ENCODE measurements around the gene CLEC10A.

Gene CLEC10A

DNA sequence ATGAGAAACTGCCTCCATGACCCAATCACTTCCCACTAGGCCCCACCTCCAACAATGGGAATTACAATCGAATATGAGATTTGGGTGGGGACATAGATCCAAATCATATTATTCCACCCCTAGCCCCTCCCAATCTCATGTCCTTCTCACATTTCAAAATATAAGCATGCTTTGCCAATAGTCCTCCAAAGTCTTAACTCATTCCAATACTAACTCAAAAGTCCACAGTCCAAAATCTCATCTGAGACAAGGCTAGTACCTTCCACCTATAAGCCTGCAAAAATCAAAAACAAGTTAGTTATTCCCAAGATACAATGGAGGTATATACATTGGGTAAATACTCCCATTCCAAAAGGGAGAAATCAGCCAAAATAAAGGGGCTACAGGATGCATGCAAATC lies 12.9 kb downstream of the CLEC10A start:
- ATAC-seq: no peak
- TF ChIP-seq CSDC2 (CRISPR knock-in tag; IDR thresholded peaks at IDR 0.05) (no peak), ZFP30 (CRISPR knock-in tag; IDR thresholded peaks at IDR 0.05) (no peak), CREB5 (CRISPR knock-in tag; IDR thresholded peaks at IDR 0.05; ENCODE audit: low read depth) (no peak), TCF4 (CRISPR knock-in tag; IDR thresholded peaks at IDR 0.05; ENCODE audit: borderline replicate concordance) (no peak), TOX (CRISPR knock-in tag; IDR thresholded peaks at IDR 0.05; ENCODE audit: borderline replicate concordance) (no peak), GLIS3 (CRISPR knock-in tag; IDR thresholded peaks at IDR 0.05) (no peak), ZNF8 (CRISPR knock-in tag; IDR thresholded peaks at IDR 0.05) (no peak), ARNTL (CRISPR knock-in tag; IDR thresholded peaks at IDR 0.05; ENCODE audit: borderline replicate concordance, low read depth) (no peak), ESRRG (CRISPR knock-in tag; IDR thresholded peaks at IDR 0.05) (no peak), PPARA (CRISPR knock-in tag; IDR thresholded peaks at IDR 0.05; ENCODE audit: borderline replicate concordance) (no peak)
- TF ChIP-seq, protein P1, sequence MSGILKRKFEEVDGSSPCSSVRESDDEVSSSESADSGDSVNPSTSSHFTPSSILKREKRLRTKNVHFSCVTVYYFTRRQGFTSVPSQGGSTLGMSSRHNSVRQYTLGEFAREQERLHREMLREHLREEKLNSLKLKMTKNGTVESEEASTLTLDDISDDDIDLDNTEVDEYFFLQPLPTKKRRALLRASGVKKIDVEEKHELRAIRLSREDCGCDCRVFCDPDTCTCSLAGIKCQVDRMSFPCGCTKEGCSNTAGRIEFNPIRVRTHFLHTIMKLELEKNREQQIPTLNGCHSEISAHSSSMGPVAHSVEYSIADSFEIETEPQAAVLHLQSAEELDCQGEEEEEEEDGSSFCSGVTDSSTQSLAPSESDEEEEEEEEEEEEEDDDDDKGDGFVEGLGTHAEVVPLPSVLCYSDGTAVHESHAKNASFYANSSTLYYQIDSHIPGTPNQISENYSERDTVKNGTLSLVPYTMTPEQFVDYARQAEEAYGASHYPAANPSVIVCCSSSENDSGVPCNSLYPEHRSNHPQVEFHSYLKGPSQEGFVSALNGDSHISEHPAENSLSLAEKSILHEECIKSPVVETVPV (CRISPR knock-in tag; IDR thresholded peaks at IDR 0.05): no peak

DNA sequence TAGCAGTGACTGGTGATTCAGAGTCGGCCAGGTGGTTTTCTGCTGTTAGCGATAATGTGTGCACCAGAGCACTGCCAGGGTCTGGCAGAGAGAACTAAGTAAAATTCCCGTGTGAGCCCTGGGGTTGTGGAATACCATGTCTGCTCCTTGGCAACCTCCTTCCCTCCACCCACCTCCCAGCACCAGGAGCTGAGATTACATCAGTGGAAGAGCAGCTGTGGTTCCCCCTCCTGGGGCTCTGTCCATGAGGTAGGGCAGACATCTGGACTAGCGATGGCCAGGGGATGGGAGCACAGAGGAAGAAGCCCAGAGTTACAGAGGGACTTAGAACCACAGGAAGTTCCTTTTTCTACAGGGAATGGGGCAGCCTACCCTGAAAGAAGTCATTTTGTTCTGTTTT lies 15.8 kb downstream of the CLEC10A start:
- no peak for TF ChIP-seq ZNF70 (CRISPR knock-in tag; IDR thresholded peaks at IDR 0.05)
- no peak for TF ChIP-seq SNAI2 (CRISPR knock-in tag; IDR thresholded peaks at IDR 0.05)
- TF ChIP-seq ISL1 (CRISPR knock-in tag; IDR thresholded peaks at IDR 0.05): no peak
- TF ChIP-seq ARNTL (CRISPR knock-in tag; IDR thresholded peaks at IDR 0.05; ENCODE audit: borderline replicate concordance, low read depth): no peak
- no peak for TF ChIP-seq ZNF8 (CRISPR knock-in tag; IDR thresholded peaks at IDR 0.05)
- TF ChIP-seq, protein P1 (CRISPR knock-in tag; IDR thresholded peaks at IDR 0.05): no peak
- TF ChIP-seq ZNF565 (CRISPR knock-in tag; conservative IDR thresholded peaks at IDR 0.05; ENCODE audit: low read depth): no peak
- TF ChIP-seq BACH2 (CRISPR knock-in tag; IDR thresholded peaks at IDR 0.05; ENCODE audit: borderline replicate concordance): no peak
- TF ChIP-seq RARB (CRISPR knock-in tag; IDR thresholded peaks at IDR 0.05): no peak
- TF ChIP-seq CSDC2 (CRISPR knock-in tag; IDR thresholded peaks at IDR 0.05): no peak
- no peak for TF ChIP-seq CREB5 (CRISPR knock-in tag; IDR thresholded peaks at IDR 0.05; ENCODE audit: low read depth)
- no peak for TF ChIP-seq PATZ1 (CRISPR knock-in tag; IDR thresholded peaks at IDR 0.05; ENCODE audit: borderline replicate concordance)
- TF ChIP-seq ZFP3 (CRISPR knock-in tag; IDR thresholded peaks at IDR 0.05): no peak
- no peak for TF ChIP-seq ESRRG (CRISPR knock-in tag; IDR thresholded peaks at IDR 0.05)
- no peak for TF ChIP-seq GLIS3 (CRISPR knock-in tag; IDR thresholded peaks at IDR 0.05)
- TF ChIP-seq OSR1 (CRISPR knock-in tag; IDR thresholded peaks at IDR 0.05): no peak
- TF ChIP-seq, protein P2, sequence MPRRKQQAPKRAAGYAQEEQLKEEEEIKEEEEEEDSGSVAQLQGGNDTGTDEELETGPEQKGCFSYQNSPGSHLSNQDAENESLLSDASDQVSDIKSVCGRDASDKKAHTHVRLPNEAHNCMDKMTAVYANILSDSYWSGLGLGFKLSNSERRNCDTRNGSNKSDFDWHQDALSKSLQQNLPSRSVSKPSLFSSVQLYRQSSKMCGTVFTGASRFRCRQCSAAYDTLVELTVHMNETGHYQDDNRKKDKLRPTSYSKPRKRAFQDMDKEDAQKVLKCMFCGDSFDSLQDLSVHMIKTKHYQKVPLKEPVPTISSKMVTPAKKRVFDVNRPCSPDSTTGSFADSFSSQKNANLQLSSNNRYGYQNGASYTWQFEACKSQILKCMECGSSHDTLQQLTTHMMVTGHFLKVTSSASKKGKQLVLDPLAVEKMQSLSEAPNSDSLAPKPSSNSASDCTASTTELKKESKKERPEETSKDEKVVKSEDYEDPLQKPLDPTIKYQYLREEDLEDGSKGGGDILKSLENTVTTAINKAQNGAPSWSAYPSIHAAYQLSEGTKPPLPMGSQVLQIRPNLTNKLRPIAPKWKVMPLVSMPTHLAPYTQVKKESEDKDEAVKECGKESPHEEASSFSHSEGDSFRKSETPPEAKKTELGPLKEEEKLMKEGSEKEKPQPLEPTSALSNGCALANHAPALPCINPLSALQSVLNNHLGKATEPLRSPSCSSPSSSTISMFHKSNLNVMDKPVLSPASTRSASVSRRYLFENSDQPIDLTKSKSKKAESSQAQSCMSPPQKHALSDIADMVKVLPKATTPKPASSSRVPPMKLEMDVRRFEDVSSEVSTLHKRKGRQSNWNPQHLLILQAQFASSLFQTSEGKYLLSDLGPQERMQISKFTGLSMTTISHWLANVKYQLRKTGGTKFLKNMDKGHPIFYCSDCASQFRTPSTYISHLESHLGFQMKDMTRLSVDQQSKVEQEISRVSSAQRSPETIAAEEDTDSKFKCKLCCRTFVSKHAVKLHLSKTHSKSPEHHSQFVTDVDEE (CRISPR knock-in tag; IDR thresholded peaks at IDR 0.05): no peak
- ATAC-seq: no peak; the same call in 2 of the 3 replicates

Measured in SK-N-SH treated with all-trans-retinoic acid at 6 μM for 48 hours (cell line).